Measurements from ENCODE around the gene CD2BP2. TPM values are rescaled to one million over a fixed set of nuclear protein-coding genes. Genes with fewer than 3 reads are reported as not detected.

CD2BP2 gene
- 10 to 100 TPM; 17.4 to 36.4 (median 30.5) TPM for total RNA-seq

DNA sequence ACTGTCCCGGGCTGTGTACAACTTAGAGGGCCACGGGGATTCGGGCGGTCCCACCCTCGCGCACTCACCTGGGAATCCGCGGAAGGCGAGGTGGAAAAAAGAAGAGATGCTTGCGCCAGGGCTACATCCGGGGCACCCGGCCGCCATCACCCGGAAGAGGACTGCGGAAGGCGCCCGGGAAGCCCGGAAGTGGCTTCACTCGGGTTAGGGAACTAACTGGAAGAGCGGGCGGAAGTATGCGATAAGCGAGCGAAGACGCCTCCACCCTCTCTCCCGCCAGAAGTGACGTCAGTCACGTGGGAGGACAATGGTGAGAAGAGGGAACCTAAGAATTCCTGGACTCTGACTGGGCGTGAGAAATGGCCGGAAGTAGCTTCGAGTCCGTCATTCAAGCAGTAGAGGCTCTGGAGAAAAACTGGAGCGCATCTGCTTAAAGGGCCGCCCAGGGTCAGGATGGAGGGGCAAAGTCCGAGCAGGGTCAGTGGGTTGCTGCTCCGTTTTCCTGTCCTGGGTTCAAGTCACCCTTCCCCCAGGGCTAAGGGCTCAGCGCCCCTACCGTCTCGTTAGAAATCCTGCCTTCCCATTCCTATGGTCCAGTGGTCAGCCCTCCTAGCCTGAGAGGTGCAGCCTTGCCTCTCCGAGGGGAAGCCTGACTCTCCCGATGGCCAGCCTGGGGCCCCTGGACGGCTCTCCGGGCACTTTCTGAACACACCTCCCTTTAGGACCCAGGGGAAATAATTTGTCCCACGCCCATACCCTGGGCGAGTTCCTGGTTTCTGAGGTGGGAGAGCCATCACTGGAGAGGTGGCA lies at the start of gene CD2BP2:
Gene CD2BP2, minus strand, starts transcription at position 165 of the 810 bp plus-strand sequence. CDS start 627 bp downstream, outside the sequence.
- TF ChIP-seq, protein P1, sequence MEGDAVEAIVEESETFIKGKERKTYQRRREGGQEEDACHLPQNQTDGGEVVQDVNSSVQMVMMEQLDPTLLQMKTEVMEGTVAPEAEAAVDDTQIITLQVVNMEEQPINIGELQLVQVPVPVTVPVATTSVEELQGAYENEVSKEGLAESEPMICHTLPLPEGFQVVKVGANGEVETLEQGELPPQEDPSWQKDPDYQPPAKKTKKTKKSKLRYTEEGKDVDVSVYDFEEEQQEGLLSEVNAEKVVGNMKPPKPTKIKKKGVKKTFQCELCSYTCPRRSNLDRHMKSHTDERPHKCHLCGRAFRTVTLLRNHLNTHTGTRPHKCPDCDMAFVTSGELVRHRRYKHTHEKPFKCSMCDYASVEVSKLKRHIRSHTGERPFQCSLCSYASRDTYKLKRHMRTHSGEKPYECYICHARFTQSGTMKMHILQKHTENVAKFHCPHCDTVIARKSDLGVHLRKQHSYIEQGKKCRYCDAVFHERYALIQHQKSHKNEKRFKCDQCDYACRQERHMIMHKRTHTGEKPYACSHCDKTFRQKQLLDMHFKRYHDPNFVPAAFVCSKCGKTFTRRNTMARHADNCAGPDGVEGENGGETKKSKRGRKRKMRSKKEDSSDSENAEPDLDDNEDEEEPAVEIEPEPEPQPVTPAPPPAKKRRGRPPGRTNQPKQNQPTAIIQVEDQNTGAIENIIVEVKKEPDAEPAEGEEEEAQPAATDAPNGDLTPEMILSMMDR (IDR thresholded peaks at IDR 0.05; ENCODE audit: low read depth): no peak

- TF ChIP-seq, protein P1 (IDR thresholded peaks at IDR 0.05; ENCODE audit: low read depth): no peak
Measured at GRCh38 chr16:30401768-30402425, 46.8 kb upstream of the CD2BP2 start.

GRCh38 chr16:30399435-30400186 lies 44.5 kb upstream of the CD2BP2 start:
- TF ChIP-seq, protein P1 (IDR thresholded peaks at IDR 0.05; ENCODE audit: low read depth): no peak

DNA sequence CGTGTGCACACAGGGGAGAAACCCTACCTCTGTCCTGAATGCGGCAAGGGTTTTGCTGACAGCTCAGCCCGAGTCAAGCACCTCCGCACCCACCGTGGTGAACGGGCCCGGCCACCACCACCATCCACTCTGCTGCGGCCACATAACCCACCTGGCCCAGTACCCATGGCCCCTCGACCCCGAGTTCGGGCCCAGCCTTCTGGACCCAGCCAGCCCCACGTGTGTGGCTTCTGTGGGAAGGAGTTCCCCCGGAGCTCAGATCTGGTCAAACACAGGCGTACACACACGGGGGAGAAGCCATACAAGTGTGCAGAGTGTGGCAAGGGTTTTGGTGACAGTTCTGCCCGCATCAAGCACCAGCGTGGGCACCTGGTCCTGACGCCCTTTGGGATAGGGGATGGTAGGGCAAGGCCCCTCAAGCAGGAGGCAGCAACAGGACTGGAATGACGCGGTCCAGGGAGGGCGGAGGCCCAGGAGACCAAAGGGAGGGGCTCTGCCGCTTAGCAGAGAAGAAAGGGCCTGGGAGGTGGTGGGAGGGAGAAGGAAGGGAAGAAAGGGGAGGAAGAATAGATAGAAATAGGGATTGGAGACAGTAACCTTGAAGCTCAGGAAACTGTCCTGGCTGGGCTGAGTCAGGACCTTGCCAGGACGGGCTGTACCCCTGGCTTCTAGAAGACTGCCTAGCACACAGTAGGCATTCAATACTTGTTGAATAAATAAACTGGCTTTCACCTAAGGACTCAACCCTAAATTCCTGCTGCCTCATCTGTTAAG lies 43.7 kb upstream of the CD2BP2 start:
- TF ChIP-seq, protein P1 (IDR thresholded peaks at IDR 0.05; ENCODE audit: low read depth): no peak

DNA sequence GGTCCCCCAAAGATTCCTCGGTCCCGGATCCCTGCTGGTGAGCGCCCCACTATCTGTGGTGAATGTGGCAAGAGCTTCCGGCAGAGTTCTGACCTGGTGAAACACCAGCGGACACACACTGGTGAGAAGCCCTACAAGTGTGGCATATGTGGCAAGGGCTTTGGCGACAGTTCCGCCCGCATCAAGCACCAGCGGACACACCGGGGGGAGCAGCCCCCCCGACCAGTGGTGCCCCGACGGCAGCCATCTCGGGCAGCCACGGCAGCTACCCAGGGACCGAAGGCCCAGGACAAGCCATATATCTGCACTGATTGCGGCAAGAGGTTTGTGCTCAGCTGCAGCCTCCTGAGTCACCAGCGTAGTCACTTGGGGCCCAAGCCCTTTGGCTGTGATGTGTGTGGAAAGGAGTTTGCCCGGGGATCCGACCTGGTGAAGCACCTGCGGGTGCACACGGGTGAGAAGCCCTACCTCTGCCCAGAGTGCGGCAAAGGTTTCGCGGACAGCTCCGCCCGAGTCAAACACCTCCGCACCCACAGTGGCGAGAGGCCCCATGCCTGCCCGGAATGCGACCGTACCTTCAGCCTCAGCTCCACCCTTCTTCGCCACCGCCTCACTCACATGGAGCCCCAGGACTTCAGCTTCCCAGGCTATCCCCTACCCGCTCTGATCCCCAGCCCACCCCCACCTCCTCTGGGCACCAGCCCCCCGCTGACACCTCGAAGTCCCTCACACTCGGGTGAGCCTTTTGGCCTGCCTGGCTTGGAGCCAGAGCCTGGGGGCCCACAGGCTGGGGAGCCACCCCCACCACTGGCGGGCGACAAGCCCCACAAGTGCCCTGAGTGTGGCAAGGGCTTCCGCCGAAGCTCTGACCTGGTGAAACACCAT lies 42.9 kb upstream of the CD2BP2 start:
- TF ChIP-seq, protein P1 (IDR thresholded peaks at IDR 0.05; ENCODE audit: low read depth): no peak

- TF ChIP-seq, protein P1 (IDR thresholded peaks at IDR 0.05; ENCODE audit: low read depth): no peak
Measured at GRCh38 chr16:30397056-30397455, 41.9 kb upstream of the CD2BP2 start.
